ENCODE data around the gene RGS16.

DNA sequence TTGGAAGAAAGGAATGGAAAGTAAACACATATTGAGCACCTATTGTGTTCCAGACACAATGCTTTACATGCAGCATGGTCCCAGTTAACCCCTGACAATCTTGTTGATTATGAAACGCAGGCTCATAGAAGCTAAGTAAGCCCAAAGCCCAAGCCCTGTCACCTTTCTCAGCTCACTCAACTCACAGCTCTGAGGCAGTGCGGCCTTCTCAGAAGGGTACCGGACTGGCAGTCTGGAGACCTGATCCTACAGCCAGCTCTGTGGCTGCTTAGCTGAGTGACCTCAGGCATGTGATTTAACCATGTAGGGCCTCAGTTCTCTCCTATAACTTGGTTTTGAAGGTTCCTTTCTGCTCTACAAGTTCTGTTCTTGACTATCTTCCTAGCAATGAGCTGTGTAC, 14.7 kb downstream of the RGS16 start:
- TF ChIP-seq, protein P1, sequence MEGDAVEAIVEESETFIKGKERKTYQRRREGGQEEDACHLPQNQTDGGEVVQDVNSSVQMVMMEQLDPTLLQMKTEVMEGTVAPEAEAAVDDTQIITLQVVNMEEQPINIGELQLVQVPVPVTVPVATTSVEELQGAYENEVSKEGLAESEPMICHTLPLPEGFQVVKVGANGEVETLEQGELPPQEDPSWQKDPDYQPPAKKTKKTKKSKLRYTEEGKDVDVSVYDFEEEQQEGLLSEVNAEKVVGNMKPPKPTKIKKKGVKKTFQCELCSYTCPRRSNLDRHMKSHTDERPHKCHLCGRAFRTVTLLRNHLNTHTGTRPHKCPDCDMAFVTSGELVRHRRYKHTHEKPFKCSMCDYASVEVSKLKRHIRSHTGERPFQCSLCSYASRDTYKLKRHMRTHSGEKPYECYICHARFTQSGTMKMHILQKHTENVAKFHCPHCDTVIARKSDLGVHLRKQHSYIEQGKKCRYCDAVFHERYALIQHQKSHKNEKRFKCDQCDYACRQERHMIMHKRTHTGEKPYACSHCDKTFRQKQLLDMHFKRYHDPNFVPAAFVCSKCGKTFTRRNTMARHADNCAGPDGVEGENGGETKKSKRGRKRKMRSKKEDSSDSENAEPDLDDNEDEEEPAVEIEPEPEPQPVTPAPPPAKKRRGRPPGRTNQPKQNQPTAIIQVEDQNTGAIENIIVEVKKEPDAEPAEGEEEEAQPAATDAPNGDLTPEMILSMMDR (IDR thresholded peaks at IDR 0.05 in 2 of 3, conservative IDR thresholded peaks at IDR 0.05 in 1 of 3; ENCODE audit: borderline replicate concordance in 1 of 3, insufficient read depth in 1 of 3, low read depth in 2 of 3, low read length in 2 of 3) = no peak
- TF ChIP-seq POLR2AphosphoS5 (IDR thresholded peaks at IDR 0.05; ENCODE audit: low read depth, low read length) = no peak

Measured in HCT116 (cell line).